Activated T-cell treated with anti-CD3 and anti-CD28 coated beads, Interleukin-2, amount 50 U/mL, for 48 hours (primary cell): ENCODE data around the gene MAGI1.

Experiments used
- DNase-seq, 2 experiments: peaks; one replicate each; pipeline ENCODE4 v3.0.0-alpha.2; 2020

Gene MAGI1

DNA sequence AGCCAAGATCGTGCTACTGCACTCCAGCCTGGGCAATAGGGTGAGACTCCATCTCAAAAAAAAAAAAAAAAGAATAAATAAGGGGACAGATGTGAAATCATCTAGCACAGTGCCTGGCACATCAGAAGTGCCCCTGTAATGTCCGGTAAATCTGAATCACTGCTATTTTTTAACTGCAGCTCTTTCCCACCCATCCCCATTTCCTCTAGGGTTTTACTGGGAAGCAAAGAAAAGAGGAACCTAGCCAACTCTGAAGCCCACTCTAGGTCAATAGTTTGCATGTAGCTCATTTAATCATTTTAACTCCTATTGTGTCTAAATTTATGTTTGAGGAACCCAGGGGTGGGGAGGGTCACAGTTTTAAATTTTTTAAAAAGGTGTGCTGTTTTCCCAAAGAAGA is 26.0 kb downstream of the MAGI1 start:
- DNase-seq: no peak

- DNase-seq: no peak
Measured at GRCh38 chr3:66010739-66011655, 27.7 kb downstream of the MAGI1 start.

- no peak for DNase-seq
Measured at GRCh38 chr3:66010348-66010738, 28.4 kb downstream of the MAGI1 start.

GRCh38 chr3:66004244-66004643 is 34.5 kb downstream of the MAGI1 start:
- DNase-seq: no peak

DNA sequence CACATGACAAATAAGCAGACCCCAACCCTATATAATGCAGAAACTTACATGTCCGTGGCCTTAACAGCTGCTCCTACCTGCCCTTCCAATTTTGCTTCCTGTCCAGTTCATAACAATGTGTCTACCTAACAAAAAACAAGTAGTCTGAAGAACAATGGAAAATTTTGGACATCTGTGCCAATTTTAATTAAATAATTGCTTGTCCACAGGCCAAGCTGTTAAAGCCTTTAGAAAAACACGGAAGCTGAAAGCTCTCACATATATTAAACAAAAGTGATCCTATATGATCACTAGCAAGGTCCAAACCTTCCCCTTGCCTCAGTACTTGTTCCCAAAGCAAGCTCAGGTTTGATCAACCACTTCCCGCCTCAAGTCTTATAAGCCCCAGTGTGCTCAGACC is 37.1 kb downstream of the MAGI1 start:
- DNase-seq: no peak

DNA sequence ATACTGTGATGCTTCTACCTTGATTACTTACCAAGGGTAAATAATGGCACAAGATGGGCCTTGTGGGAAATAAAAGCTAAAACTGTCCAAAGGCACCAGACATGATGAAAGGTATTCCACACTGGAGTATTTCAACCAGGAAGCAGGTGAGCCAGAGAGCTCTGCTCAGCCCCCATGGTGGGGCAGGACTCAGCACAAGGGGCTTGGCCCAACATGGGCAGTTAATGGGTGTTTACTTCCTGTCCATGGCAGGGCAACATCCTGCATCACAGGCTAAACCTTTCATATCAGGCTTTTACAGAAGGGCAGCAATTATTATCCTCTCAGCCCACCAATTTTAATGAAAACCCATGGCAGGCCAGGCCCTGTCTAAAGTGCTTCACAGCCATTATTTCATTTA is 38.2 kb downstream of the MAGI1 start:
- no peak for DNase-seq

DNA sequence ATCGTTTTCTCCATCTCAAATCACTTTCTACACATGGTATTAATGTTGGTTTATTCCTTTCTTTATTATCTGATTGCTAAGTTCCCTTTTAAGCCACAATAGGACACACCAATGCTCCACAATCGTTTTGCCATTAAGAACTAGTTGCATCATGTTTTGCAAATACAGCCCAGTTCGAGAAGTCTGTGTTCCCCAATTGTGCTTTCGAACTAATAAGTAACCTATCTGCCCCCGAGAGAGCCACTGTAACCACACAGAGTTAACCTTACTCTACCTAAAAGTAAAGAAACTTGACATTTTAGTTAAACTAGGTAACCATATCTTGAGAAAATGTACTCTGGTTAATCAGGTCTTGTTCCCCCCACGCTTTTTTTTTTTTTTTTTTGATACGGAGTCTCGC is 39.1 kb downstream of the MAGI1 start:
- no peak for DNase-seq

DNA sequence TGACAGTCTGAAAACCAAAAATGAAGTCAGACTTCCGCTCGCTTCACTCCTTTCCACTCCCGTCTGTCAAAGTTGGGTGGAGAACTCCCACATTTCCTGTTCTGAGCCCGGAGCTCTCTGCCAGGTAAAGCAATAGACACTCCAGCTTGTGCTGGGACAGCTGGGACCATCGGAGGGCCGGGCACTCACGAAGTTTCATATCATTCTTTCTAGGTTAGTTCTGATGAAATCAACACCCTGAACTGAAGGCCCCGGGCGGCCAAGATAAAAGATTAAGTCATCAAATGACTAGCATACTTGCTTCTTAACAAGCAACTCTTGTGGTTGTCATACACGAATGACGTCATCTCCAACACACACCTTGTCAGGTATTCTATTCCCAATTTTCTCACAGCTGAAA is 42.1 kb downstream of the MAGI1 start:
- DNase-seq: no peak

DNA sequence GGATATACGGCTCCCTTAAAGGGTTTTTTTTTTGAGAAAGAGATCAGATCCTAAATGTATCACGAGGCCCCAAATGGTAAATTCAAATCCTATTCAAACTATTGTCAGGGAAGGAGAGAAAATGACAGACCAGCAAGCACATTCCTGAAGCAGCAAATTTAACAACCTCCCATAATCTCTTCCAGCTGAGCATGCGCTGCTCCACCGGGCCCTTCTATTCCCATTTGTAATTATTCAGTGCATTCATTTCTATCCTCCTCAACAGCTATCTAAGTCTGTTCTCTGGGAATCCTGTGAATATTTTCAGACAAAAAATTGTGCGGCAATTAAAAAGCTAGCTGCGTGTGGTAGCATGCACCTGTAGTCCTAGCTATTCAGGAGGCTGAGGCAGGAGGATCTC is 43.2 kb downstream of the MAGI1 start:
- no peak for DNase-seq

- DNase-seq: no peak
Measured at GRCh38 chr3:65995030-65995429, 43.7 kb downstream of the MAGI1 start.

DNA sequence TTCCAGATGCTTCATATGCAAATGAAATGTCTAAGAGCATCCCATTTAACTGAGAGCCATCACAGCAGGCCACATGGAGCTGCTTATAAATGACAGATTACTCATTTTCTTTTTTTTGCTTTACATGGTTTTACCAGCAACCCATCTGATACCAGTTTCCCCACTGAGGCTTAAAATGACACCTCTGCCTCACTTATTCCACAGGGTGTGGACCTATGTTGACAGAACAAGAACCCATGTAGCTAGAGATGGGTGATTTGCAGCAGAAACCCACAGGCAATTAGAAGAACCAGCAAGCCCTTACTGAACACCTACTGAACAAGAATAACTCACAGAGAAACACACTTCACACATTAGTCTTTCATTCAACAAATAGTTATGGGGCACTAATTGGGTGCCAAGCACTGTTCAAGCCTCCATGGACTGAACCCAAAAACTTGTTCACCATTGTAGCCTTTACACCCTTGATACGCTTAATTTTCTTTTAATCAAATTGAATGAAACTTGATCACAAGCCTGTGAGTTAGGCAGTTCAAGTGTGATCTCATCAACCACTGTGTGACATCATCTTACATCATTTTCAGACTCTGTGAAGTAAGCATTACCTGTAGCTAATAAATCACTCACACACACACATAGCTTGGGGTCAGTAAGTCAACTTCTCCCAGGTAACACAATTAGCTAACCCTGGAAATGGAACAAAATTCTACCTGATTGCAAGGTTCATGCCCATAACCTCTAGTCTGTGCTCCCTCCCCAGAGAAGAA is 45.4 kb downstream of the MAGI1 start:
- no peak for DNase-seq

DNA sequence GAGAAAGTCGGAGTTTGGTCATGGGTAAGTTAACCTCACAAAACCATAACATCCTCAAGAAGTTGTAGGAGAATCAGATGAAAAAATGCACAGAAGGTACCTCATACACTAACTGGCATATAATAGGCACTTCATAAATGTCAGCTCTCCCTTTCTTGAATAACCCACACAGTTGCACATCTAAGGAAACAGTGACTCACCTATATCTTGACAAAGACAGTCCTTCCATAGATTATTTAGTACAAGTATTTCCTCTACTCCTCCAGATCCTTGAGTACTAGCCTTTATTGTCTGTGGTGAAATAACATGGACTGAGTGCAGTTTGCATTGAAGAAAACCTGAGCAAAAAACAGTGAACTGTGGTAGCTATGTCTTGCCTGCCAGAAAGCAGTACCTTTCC is 46.6 kb downstream of the MAGI1 start:
- no peak for DNase-seq

GRCh38 chr3:65988411-65989180 is 50.1 kb downstream of the MAGI1 start:
- DNase-seq: no peak

DNA sequence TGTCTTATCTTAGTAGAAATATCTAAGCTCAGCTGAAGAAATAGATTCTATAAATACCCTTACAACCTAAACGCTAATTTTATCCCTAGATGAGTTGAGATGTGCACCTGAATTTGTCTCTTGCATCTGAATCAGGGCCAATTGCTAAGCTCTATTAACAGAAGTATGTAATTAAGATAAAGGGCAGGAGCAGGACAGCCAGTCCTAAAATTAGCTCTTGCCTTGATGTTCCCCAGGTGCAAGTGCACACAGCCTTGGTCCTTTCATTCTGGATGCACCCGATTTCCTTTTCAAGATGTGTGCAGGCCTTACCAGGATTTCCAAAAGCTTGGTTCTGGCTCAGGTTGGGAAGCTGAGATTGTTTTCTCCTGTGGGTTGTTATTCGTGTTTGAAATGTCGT is 52.4 kb downstream of the MAGI1 start:
- no peak for DNase-seq

- DNase-seq: no peak
Measured at GRCh38 chr3:65984975-65985374, 53.7 kb downstream of the MAGI1 start.

- DNase-seq: no peak
Measured at GRCh38 chr3:65983100-65983499, 55.6 kb downstream of the MAGI1 start.

DNA sequence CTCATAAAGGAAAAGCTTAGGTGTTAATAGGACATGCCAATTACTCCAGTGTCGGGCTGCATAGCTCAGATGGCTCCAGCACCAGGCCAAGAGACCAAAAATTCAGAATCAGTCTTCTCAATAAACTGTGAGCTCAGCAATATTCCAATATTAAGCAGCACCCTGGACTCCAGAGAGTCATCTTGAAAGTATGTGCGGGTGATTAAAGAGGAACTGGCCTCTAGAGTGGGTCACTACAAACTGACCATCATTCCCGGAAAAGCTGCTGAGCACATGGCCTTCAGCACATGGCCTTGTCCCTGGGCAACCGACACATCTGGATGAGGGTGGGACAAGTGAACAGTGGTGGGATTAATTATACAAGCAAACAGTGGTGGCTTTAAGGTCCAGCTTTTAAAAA is 59.0 kb downstream of the MAGI1 start:
- no peak for DNase-seq

DNA sequence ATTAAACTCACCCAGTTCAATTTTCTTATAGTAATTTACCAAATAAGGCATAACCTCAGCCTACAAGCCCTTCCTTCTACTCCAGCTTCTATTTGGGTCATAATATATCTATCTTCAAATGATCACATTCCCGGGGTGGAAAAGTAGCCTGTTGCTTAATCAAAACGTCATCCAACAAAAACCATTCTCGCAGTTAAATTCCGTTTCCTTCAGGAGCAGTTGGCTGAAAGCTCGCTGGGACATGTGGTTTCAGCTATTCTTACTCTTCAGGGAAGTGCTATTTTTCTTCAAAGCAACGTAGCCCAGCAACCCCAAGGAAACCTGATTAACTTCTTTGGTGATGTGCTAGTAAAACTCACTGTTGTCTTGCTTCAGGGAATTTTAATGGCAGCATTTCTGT is 59.6 kb downstream of the MAGI1 start:
- no peak for DNase-seq

GRCh38 chr3:65978116-65978515 is 60.6 kb downstream of the MAGI1 start:
- DNase-seq: no peak

DNA sequence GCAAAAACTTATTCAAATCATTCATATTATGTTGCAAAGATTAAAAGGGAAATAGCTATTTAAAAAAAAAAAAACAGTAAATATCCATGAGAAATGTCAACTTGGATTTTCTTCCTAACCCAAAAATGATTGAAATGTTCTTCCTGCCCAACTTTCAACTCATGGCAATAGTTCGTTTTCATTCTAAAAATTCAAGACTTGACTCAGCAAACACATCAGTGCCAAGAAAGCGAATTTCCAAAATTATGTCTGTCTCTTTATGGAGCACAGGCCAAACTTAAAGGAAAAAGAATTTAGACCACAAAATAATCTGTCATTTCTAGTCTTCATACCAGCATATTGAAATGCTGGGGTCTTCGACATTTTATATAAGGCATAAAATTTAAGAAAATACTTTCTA is 63.7 kb downstream of the MAGI1 start:
- DNase-seq: no peak

DNA sequence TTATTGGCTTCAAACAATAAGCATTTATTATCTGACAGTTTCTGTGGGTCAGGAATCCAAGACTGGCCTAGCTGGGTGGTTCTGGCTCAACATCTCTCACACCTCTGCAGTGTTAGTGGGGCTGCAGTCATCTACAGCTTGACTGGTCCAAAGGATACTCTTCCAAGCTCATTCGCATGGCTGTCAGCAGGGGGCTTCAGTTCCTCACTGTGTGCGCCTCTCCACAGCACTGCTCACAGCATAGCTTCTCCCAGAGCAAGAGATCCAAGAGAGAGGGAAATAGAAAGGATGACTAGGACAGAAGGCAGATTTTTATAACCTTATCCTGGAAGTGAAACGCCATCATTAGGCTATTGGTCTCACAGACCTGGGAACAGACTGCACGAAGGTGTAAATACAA is 64.2 kb downstream of the MAGI1 start:
- DNase-seq: no peak

- DNase-seq: no peak
Measured at GRCh38 chr3:65972765-65973164, 66.0 kb downstream of the MAGI1 start.
